HepG2 (cell line): ENCODE results near the gene RABL6.

Experiments
- CREB1 ChIP-seq, 2 experiments: fragments of 450-650 bp in 1 of 2; IDR thresholded peaks; 2 replicates each; pipeline ENCODE4 v1.6.1; 2016 to 2017; ENCODE audit warnings: control low read depth in 1 of 2, mild to moderate bottlenecking in 1 of 2, missing compliant biosample characterization in 1 of 2, missing genetic modification characterization in 1 of 2
- FIP1L1 ChIP-seq: fragments of 200-400 bp; formaldehyde crosslinking; IDR thresholded peaks from 2 replicates; pipeline ENCODE4 v1.6.1; 2018; ENCODE audit warnings: low read depth, mild to moderate bottlenecking, low read length, moderate library complexity, borderline replicate concordance; ENCODE audit not compliant: insufficient read depth
- MAFK ChIP-seq, 2 experiments: IDR thresholded peaks in 1 of 2; conservative IDR thresholded peaks in 1 of 2; 2 replicates each; pipeline ENCODE4 v1.6.1; 2011; ENCODE audit warnings: improper control_type of control experiment in 2 of 2, low read length in 2 of 2
- MTA3 ChIP-seq: sonication (generic); formaldehyde crosslinking; IDR thresholded peaks from 2 replicates; pipeline ENCODE4 v1.4.0; 2020; ENCODE audit warnings: missing genetic modification reagents
- NFRKB ChIP-seq: fragments of 450-650 bp; IDR thresholded peaks from 2 replicates; pipeline ENCODE4 v1.6.1; 2017
- RELA ChIP-seq: sonication (generic); formaldehyde crosslinking; IDR thresholded peaks from 2 replicates; pipeline ENCODE4 v1.4.0; 2020; ENCODE audit warnings: missing genetic modification reagents
- SUZ12 ChIP-seq: fragments of 150-350 bp; IDR thresholded peaks from 2 replicates; pipeline ENCODE4 v1.6.1; 2014; ENCODE audit warnings: low read depth, low read length
- ZNF24 ChIP-seq: fragments of 450-650 bp; IDR thresholded peaks from 2 replicates; pipeline ENCODE4 v1.6.1; 2017; ENCODE audit warnings: antibody characterized with exemption, mild to moderate bottlenecking
- TF ChIP-seq, protein P1 (sequence below): IDR thresholded peaks from 2 replicates; pipeline ENCODE4 v1.6.1; 2018; ENCODE audit warnings: missing genetic modification reagents, mild to moderate bottlenecking, missing compliant biosample characterization
- TF ChIP-seq, protein P2 (sequence below): sonication (generic); formaldehyde crosslinking; conservative IDR thresholded peaks from 2 replicates; pipeline ENCODE4 v1.4.0; 2020; ENCODE audit warnings: missing genetic modification reagents
- TF ChIP-seq, protein P3 (sequence below): sonication (generic); formaldehyde crosslinking; IDR thresholded peaks from 2 replicates; pipeline ENCODE4 v1.8.0; 2022; ENCODE audit warnings: missing genetic modification reagents, low read depth, mild to moderate bottlenecking, borderline replicate concordance
- TF ChIP-seq, protein P4 (sequence below): sonication (generic); formaldehyde crosslinking; IDR thresholded peaks from 2 replicates; pipeline ENCODE4 v1.5.0; 2020; ENCODE audit warnings: mild to moderate bottlenecking, missing genetic modification reagents, moderate library complexity

DNA sequence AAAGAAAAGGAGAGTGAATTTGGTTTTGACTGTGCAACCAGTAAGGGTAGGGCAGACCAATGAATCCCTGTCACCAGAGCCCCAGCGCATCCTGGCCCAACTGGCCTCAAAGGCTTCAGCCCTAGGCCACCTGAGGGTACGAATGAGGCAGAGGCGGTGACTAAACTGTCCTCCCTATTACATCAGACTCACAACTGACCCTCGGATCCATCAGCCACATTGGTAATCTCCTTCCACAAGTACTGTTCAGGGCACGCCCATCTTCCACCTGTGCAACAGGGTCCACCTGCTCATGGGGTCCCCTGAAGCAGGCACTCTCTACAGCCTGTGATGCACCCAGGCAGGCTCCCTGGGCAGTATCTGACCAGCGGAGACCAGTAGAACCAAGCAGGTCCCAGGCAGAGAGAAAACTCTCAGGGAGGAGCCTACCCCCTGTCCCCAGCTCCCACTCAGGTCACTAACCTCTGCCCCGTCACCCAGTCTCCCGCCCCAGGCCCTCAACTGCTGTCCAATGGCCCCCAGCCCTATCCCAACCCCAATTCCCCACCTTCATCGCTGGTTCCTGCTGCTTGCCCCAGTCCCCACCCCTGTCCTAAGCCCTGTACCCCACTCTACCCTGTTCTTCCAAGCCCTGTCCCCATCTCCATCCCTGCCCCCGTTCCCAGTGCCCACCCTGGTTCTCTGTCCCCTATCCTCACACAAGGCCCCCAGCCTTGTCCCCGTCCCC is 57.5 kb downstream of the RABL6 start:
- TF ChIP-seq, protein P1, sequence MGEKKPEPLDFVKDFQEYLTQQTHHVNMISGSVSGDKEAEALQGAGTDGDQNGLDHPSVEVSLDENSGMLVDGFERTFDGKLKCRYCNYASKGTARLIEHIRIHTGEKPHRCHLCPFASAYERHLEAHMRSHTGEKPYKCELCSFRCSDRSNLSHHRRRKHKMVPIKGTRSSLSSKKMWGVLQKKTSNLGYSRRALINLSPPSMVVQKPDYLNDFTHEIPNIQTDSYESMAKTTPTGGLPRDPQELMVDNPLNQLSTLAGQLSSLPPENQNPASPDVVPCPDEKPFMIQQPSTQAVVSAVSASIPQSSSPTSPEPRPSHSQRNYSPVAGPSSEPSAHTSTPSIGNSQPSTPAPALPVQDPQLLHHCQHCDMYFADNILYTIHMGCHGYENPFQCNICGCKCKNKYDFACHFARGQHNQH (CRISPR knock-in tag), result no peak
- TF ChIP-seq, protein P2, sequence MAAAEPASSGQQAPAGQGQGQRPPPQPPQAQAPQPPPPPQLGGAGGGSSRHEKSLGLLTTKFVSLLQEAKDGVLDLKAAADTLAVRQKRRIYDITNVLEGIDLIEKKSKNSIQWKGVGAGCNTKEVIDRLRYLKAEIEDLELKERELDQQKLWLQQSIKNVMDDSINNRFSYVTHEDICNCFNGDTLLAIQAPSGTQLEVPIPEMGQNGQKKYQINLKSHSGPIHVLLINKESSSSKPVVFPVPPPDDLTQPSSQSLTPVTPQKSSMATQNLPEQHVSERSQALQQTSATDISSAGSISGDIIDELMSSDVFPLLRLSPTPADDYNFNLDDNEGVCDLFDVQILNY (CRISPR knock-in tag), result no peak
- no peak for TF ChIP-seq CREB1 (IDR thresholded peaks at IDR 0.05)
- no peak for TF ChIP-seq CREB1 (CRISPR knock-in tag; IDR thresholded peaks at IDR 0.05)
- no peak for TF ChIP-seq RELA (CRISPR knock-in tag)
- no peak for TF ChIP-seq FIP1L1
- TF ChIP-seq NFRKB, result no peak
- TF ChIP-seq SUZ12, result no peak
- TF ChIP-seq MAFK (conservative IDR thresholded peaks at IDR 0.05 in 1 of 2, IDR thresholded peaks at IDR 0.05 in 1 of 2; ENCODE audit: low read length in 2 of 2), result no peak
- no peak for TF ChIP-seq MTA3 (CRISPR knock-in tag)
- TF ChIP-seq, protein P3, sequence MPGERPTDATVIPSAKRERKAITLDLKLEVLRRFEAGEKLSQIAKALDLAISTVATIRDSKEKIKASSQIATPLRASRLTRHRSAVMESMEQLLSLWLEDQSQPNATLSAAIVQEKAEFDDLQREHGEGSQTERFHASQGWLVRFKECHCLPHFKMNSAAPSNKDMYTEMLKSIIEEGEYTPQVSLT (CRISPR knock-in tag), result no peak
- TF ChIP-seq, protein P4, sequence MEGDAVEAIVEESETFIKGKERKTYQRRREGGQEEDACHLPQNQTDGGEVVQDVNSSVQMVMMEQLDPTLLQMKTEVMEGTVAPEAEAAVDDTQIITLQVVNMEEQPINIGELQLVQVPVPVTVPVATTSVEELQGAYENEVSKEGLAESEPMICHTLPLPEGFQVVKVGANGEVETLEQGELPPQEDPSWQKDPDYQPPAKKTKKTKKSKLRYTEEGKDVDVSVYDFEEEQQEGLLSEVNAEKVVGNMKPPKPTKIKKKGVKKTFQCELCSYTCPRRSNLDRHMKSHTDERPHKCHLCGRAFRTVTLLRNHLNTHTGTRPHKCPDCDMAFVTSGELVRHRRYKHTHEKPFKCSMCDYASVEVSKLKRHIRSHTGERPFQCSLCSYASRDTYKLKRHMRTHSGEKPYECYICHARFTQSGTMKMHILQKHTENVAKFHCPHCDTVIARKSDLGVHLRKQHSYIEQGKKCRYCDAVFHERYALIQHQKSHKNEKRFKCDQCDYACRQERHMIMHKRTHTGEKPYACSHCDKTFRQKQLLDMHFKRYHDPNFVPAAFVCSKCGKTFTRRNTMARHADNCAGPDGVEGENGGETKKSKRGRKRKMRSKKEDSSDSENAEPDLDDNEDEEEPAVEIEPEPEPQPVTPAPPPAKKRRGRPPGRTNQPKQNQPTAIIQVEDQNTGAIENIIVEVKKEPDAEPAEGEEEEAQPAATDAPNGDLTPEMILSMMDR, result no peak
- no peak for TF ChIP-seq ZNF24
